Natural killer cell (primary cell): ENCODE measurements around the gene CYP4F8. TPM values are rescaled to one million over a fixed set of nuclear protein-coding genes. Genes with fewer than 3 reads are reported as not detected.
"Not testable (repeated sequence)": the region's sequence is repeated elsewhere in the genome, so short reads cannot be mapped to it uniquely, and the experiment has no call there.

Experiments
- ATAC-seq, 3 donors: fragments of 150-1000 bp in 2 of 3; fragments of 200-7000 bp in 1 of 3; cut with Tn5 transposase; 1 replicate in 1 of 3; 2 replicates in 2 of 3; pipeline ENCODE4 v1.10.0; 2021; ENCODE audit warnings: mild to moderate bottlenecking in 2 of 3, moderate library complexity in 2 of 3
- DNase-seq, 2 donors: peaks; one replicate each; pipeline versions ENCODE4 v3.0.0 to v3.0.0-alpha.2; 2013 to 2021; ENCODE audit warnings: mixed read lengths in 1 of 2
- H3K27ac ChIP-seq: one replicate; pipeline ENCODE4 v1.5.1; 2013; ENCODE audit warnings: mild to moderate bottlenecking, low read length
- H3K27me3 ChIP-seq: one replicate; pipeline ENCODE4 v1.6.1; 2013; ENCODE audit warnings: low read length; ENCODE audit not compliant: control insufficient read depth, insufficient read depth
- H3K36me3 ChIP-seq: one replicate; pipeline ENCODE4 v1.6.1; 2013; ENCODE audit warnings: low read length; ENCODE audit not compliant: control insufficient read depth, insufficient read depth
- H3K4me1 ChIP-seq: one replicate; pipeline ENCODE4 v1.6.1; 2013; ENCODE audit warnings: low read length; ENCODE audit not compliant: control insufficient read depth, insufficient read depth
- H3K4me3 ChIP-seq: one replicate; pipeline ENCODE4 v1.5.1; 2013; ENCODE audit warnings: low read length
- H3K9me3 ChIP-seq: one replicate; pipeline ENCODE4 v1.6.1; 2013; ENCODE audit warnings: low read length; ENCODE audit not compliant: control insufficient read depth, insufficient read depth
- H3K27ac Mint-ChIP-seq, 2 donors: one replicate each; pipeline ENCODE4 v1.8.0; 2022; ENCODE audit warnings: mild to moderate bottlenecking in 2 of 2, mixed read lengths in 2 of 2, moderate library complexity in 1 of 2
- H3K27me3 Mint-ChIP-seq, 2 donors: one replicate each; pipeline ENCODE4 v1.8.0; 2022; ENCODE audit warnings: low read depth in 2 of 2, mixed read lengths in 2 of 2
- H3K36me3 Mint-ChIP-seq: one replicate; pipeline ENCODE4 v1.8.0; 2022; ENCODE audit warnings: mixed read lengths
- H3K4me1 Mint-ChIP-seq, 2 donors: one replicate each; pipeline ENCODE4 v1.8.0; 2022; ENCODE audit warnings: mixed read lengths in 2 of 2
- H3K4me3 Mint-ChIP-seq: one replicate; pipeline ENCODE4 v1.8.0; 2022; ENCODE audit warnings: mild to moderate bottlenecking, moderate library complexity, mixed read lengths
- H3K9me3 Mint-ChIP-seq, 2 donors: one replicate each; pipeline ENCODE4 v1.8.0; 2022; ENCODE audit warnings: mixed read lengths in 2 of 2
- WGBS: methylation state at CpG from one replicate; pipeline ENCODE4 v1.1.7; 2013; ENCODE audit warnings: missing lambda C conversion rate; ENCODE audit not compliant: insufficient coverage; 5-methylcytosine and 5-hydroxymethylcytosine counted together
- intact Hi-C: fragments of 100-400 bp; cut with micrococcal nuclease; formaldehyde crosslinking; loops from one replicate; pipeline ENCODE4 v1.14.2; 2022
- total RNA-seq, 4 donors: library from RNA; stranded (reverse); fragments of 120-200 nt in 1 of 4; gene quantifications; one replicate each; pipeline versions ENCODE4 v1.2.3 to v1.2.4, GENCODE V29; 2013 to 2022
- TF ChIP-seq, protein P1 (sequence below): fragments of 200-600 bp; IDR thresholded peaks from one replicate; pipeline ENCODE4 v1.8.0; 2022; ENCODE audit warnings: antibody characterized with exemption

CYP4F8 gene
- total RNA-seq, 3 donors from 2014 or later (not counting 1 experiment from before 2014, with no cell fraction given) = not detected

DNA sequence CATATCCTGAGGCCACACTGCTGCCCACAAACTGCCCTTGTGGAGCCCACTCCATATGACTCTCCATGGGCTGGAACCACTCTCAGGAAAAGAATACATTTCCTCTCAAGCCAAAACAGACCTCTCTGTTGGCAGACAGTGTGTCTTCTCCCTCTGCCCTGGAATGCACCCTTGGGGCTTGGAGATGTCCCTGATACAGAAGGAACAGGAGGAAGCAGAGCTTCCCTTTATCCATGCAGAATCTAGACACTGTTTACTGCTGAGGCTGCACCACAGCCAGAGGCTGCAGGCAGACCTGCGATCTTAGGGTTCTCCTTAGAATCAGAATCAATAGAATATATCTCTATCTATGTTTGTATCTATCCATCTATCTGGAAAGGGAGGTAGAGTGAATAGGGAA is 26.8 kb upstream of the CYP4F8 start:
- DNase-seq (no peak), ATAC-seq (no peak)
- TF ChIP-seq, protein P1, sequence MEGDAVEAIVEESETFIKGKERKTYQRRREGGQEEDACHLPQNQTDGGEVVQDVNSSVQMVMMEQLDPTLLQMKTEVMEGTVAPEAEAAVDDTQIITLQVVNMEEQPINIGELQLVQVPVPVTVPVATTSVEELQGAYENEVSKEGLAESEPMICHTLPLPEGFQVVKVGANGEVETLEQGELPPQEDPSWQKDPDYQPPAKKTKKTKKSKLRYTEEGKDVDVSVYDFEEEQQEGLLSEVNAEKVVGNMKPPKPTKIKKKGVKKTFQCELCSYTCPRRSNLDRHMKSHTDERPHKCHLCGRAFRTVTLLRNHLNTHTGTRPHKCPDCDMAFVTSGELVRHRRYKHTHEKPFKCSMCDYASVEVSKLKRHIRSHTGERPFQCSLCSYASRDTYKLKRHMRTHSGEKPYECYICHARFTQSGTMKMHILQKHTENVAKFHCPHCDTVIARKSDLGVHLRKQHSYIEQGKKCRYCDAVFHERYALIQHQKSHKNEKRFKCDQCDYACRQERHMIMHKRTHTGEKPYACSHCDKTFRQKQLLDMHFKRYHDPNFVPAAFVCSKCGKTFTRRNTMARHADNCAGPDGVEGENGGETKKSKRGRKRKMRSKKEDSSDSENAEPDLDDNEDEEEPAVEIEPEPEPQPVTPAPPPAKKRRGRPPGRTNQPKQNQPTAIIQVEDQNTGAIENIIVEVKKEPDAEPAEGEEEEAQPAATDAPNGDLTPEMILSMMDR = no peak
- peaks cover 6% of the 10 kb centered on the region for H3K27me3 ChIP-seq
- Mint-ChIP-seq H3K36me3 (no peaks in the 10 kb centered on the region), H3K27me3 (peaks cover 22 to 25% of the 10 kb centered on the region in 2 donors), H3K27ac (no peak overlapping the region), H3K9me3 (no peaks in the 10 kb centered on the region), H3K4me3 (no peak overlapping the region), H3K4me1 (peaks cover 6% of the 10 kb centered on the region in 2 donors)
- intact Hi-C loops = no loop called here
- H3K9me3 ChIP-seq = no peaks in the 10 kb centered on the region
- H3K4me1 ChIP-seq = peaks cover 7% of the 10 kb centered on the region
- H3K27ac ChIP-seq = no peak overlapping the region
- WGBS = no CpG with 5 or more reads among the region's 1 CpG
- no peak overlapping the region for H3K4me3 ChIP-seq
- no peaks in the 10 kb centered on the region for H3K36me3 ChIP-seq

DNA sequence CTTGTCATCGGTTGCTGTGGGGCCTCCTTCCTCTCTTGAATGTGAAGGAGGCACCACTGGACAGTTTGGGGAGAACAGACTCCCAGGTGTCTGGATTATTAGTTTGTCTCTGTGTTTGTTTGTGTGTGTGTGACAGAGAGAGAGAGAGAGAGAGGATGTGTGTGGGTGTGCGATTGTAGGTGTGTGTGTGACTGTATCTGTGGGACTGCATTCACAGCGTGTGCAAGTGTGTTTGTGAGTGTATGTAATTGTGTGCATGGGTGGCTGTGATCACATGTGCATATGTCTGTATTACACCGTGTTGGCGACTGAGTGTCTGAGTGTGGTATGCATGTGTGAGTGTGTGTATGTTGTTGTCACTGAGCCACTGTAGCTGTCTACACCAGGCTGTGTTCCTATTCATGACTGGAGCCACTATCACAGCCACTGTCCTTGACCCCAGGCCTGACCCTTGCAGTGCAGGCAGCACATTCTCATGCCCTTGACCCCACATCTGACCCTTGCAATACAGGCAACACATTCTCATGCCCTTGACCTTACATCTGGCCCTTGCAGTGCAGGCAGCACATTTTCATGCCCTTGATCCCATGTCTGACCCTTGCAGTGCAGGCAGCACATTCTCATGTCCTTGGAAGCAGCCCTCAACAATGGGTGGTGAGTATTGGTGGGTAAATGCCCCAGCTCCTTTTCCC is 25.1 kb upstream of the CYP4F8 start:
- Histone ChIP-seq H3K4me3 (no peak overlapping the region), H3K36me3 (no peaks in the 10 kb centered on the region), H3K9me3 (no peaks in the 10 kb centered on the region), H3K27ac (no peak overlapping the region), H3K4me1 (no peaks in the 10 kb centered on the region), H3K27me3 (no peaks in the 10 kb centered on the region)
- no peak for DNase-seq
- Mint-ChIP-seq H3K27ac (no peak overlapping the region), H3K4me3 (no peak overlapping the region), H3K4me1 (peaks cover under 1 to 1% of the 10 kb centered on the region in 2 donors), H3K36me3 (no peaks in the 10 kb centered on the region), H3K9me3 (no peaks in the 10 kb centered on the region), H3K27me3 (peaks cover 18 to 37% of the 10 kb centered on the region in 2 donors)
- TF ChIP-seq, protein P1 = no peak
- intact Hi-C loops = no loop called here
- ATAC-seq = no peak
- 77% methylated on average over 5 of the region's 5 CpGs for WGBS

DNA sequence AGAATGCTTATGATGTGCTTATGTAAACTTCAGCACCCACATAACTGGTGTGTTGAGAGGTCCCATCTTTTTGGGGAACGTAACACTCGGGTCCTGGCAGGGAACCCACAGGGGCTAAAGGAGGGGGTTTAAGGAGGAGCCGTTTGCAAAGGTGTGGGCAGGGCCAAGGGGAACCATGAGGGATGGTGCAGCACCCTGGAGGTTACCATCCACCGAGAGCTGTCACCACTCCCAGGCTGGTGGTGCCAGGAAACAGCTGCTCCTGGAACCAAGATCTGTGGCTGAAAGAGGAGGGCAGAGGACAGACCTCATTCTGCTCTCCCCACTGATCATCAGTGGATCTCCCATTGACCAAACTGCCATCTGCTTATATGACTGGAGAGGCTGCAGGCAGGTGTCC is 23.2 kb upstream of the CYP4F8 start:
- no peak overlapping the region for H3K4me3 Mint-ChIP-seq
- H3K27ac Mint-ChIP-seq = no peak overlapping the region
- Histone ChIP-seq H3K27me3 (peaks cover 2% of the 10 kb centered on the region), H3K9me3 (no peaks in the 10 kb centered on the region), H3K36me3 (no peaks in the 10 kb centered on the region), H3K27ac (no peak overlapping the region), H3K4me1 (no peaks in the 10 kb centered on the region), H3K4me3 (no peak overlapping the region)
- peaks cover 22 to 44% of the 10 kb centered on the region in 2 donors for H3K27me3 Mint-ChIP-seq
- TF ChIP-seq, protein P1 = no peak
- no peaks in the 10 kb centered on the region for H3K9me3 Mint-ChIP-seq
- DNase-seq (no peak), ATAC-seq (no peak)
- intact Hi-C loops = no loop called here
- H3K36me3 Mint-ChIP-seq = peaks cover 6% of the 10 kb centered on the region
- H3K4me1 Mint-ChIP-seq = no peaks in the 10 kb centered on the region
- 78% methylated on average over 4 of the region's 4 CpGs for WGBS

DNA sequence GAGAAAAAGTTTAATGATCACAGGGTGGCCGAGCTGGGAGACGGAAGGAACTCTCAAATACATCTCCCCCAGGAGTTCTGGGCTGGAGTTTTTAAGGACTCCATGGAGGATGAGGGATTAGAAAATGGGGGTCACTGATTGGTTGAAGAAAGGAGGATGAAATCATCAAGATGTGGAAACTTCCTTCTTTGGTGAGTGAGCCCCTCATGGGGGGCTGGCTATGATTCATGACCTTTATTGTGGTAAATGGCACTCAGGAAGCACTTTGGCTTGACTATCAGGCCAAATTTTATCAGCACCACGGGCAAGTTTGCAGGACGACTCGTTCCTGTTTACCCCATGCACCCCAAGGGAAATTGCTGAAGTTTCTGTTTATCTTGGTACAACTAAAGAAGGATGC is 22.5 kb upstream of the CYP4F8 start:
- WGBS = 5% methylated on average over 3 of the region's 5 CpGs
- H3K4me1 ChIP-seq, DNase-seq, H3K36me3 ChIP-seq, H3K4me1 Mint-ChIP-seq, H3K36me3 Mint-ChIP-seq, H3K27ac ChIP-seq, intact Hi-C loops, H3K4me3 ChIP-seq, H3K27ac Mint-ChIP-seq, ATAC-seq, H3K9me3 ChIP-seq, H3K9me3 Mint-ChIP-seq, H3K4me3 Mint-ChIP-seq, H3K27me3 ChIP-seq: not testable (repeated sequence)
- H3K27me3 Mint-ChIP-seq = peaks cover 22 to 43% of the 10 kb centered on the region in 2 donors

DNA sequence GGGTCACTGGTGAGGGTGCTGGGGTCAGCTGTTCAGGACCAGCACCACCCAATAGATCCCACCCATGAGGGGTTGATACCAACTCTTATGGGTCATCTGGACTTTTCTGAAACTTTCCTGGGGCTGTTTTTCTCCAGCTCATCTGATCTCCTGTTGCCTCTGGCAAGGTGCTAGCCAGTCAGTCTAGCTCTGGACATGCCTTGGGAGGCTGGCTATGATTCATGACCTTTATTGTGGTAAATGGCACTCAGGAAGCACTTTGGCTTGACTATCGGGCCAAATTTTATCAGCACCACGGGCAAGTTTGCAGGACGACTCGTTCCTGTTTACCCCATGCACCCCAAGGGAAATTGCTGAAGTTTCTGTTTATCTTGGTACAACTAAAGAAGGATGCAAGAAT is 21.3 kb upstream of the CYP4F8 start:
- H3K27me3 ChIP-seq, H3K4me1 Mint-ChIP-seq, H3K4me3 ChIP-seq, DNase-seq, intact Hi-C loops, H3K9me3 Mint-ChIP-seq, ATAC-seq, H3K36me3 ChIP-seq, H3K4me3 Mint-ChIP-seq, H3K36me3 Mint-ChIP-seq, H3K4me1 ChIP-seq, H3K27ac ChIP-seq, H3K27ac Mint-ChIP-seq, H3K9me3 ChIP-seq: not testable (repeated sequence)
- peaks cover 18 to 38% of the 10 kb centered on the region in 2 donors for H3K27me3 Mint-ChIP-seq
- WGBS = 60% methylated on average over 2 of the region's 4 CpGs
